Endothelial cell of umbilical vein (primary cell): ENCODE results near the gene KIAA0232.

ENCODE experiments used
- CTCF ChIP-seq, 2 donors: IDR thresholded peaks; 1 replicate in 1 of 2; 2 replicates in 1 of 2; pipeline ENCODE4 v1.5.1; 2011; ENCODE audit warnings: low read length in 2 of 2, mild to moderate bottlenecking in 2 of 2, moderate library complexity in 2 of 2, control low read depth in 1 of 2, inconsistent platforms in 1 of 2, low read depth in 1 of 2; ENCODE audit not compliant: insufficient read depth in 1 of 2; ENCODE audit errors: extremely low read depth in 1 of 2
- EZH2 ChIP-seq: IDR thresholded peaks from 2 replicates; pipeline ENCODE4 v1.6.1; 2012; ENCODE audit warnings: borderline replicate concordance, low read depth, mild to moderate bottlenecking, moderate library complexity, low read length, inconsistent platforms; ENCODE audit not compliant: severe bottlenecking
- FOS ChIP-seq: IDR thresholded peaks from 2 replicates; pipeline ENCODE4 v1.6.1; 2011; ENCODE audit warnings: mild to moderate bottlenecking, low read length, moderate library complexity, borderline replicate concordance; ENCODE audit not compliant: insufficient read depth
- GATA2 ChIP-seq: IDR thresholded peaks from 2 replicates; pipeline ENCODE4 v1.7.0; 2011; ENCODE audit warnings: low read depth, mild to moderate bottlenecking, moderate library complexity, mixed read lengths, low read length; ENCODE audit not compliant: insufficient read length, insufficient read depth
- MAX ChIP-seq: IDR thresholded peaks from 2 replicates; pipeline ENCODE4 v1.6.1; 2011; ENCODE audit not compliant: insufficient read depth, insufficient read length
- MYC ChIP-seq: IDR thresholded peaks from one replicate; pipeline ENCODE4 v1.6.1; 2011; ENCODE audit warnings: mild to moderate bottlenecking, low read depth, low read length
- POLR2A ChIP-seq: IDR thresholded peaks from 2 replicates; pipeline ENCODE4 v1.6.1; 2012; ENCODE audit warnings: low read depth, mild to moderate bottlenecking, control low read depth, low read length
- POLR2AphosphoS5 ChIP-seq: IDR thresholded peaks from 2 replicates; pipeline ENCODE4 v1.6.1; 2012; ENCODE audit warnings: low read depth, mild to moderate bottlenecking, control low read depth, low read length, moderate library complexity; ENCODE audit not compliant: insufficient read depth

GRCh38 chr4:6839579-6839978, 57.1 kb downstream of the KIAA0232 start:
- TF ChIP-seq CTCF (IDR thresholded peaks at IDR 0.05; ENCODE audit: extremely low read depth in 1 of 2, insufficient read depth in 1 of 2, low read depth in 1 of 2, low read length in 2 of 2) = no peak
- TF ChIP-seq EZH2 = no peak
- no peak for TF ChIP-seq POLR2A
- no peak for TF ChIP-seq FOS
- no peak for TF ChIP-seq POLR2AphosphoS5
- TF ChIP-seq MAX = no peak
- no peak for TF ChIP-seq GATA2
- TF ChIP-seq MYC = no peak
